ENCODE measurements around the gene B3GNT8.

The B3GNT8 gene

GRCh38 chr19:41416194-41416674, 10.9 kb downstream of the B3GNT8 start:
- ChIA-PET CTCF (no interaction called here), POLR2A (interaction anchor here (0.7 kb wide), 1 partner anchor 530 kb away, joined by 5 read pairs; no protein-coding TSS in a partner anchor)
- no peak for TF ChIP-seq CTCF (IDR thresholded peaks at IDR 0.05; ENCODE audit: control extremely low read depth, extremely low read depth, low read depth, missing control alignments)
- DNase-seq (ENCODE audit: extremely low spot score) = no peak

DNA sequence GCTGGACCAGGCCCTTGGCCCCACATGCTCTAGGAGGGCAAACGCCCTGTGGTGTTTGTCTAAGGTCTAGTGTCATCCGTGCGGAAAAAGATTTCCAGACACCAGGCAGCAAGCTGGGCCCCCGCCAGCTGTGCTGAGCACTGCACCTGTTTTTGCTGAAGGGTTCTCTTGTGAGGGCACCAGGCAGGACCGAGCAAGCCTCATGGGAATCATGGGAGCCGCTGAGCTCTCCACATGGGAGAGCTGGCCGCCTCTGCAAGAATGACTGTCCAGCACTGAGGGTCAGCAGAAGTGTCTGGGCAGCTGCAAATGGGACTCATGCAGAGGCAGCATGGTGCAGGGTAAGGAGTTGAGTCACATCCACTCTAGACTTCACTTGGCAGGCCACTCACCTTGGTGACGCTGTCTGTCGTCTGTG, 12.0 kb downstream of the B3GNT8 start:
- TF ChIP-seq CTCF (IDR thresholded peaks at IDR 0.05; ENCODE audit: control extremely low read depth, extremely low read depth, low read depth, missing control alignments) = no peak
- no peak for DNase-seq (ENCODE audit: extremely low spot score)
- ChIA-PET CTCF (no interaction called here), POLR2A (interaction anchor here (0.5 kb wide), 1 partner anchor 103 kb away, joined by 3 read pairs; no protein-coding TSS in a partner anchor)

DNA sequence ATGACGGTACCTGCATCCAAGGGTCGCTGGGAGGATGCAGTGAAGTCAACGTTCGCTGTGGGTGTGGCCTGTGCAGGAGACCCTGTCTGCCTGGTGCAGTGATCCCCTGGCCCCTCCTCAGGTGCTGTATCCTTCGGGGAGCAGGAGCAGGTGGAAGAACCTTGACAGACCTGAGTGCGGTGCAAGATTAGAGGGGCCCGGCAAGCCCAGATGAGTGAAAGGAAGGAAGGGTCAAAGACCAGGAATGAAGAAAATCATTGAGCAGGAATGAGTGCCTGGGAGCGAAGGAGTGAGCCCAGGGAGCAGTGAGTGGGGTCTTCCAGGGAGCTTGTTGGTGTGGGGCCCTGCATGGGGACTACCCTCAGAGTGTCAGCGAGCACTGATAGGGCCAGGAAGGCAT, 12.7 kb downstream of the B3GNT8 start:
- TF ChIP-seq CTCF (IDR thresholded peaks at IDR 0.05; ENCODE audit: control extremely low read depth, extremely low read depth, low read depth, missing control alignments) = no peak
- ChIA-PET POLR2A (no interaction called here), CTCF (interaction anchor here (1.4 kb wide), 1 partner anchor 30 kb away, joined by 3 read pairs; no protein-coding TSS in a partner anchor)
- no peak for DNase-seq (ENCODE audit: extremely low spot score)

GRCh38 chr19:41413947-41414346, 13.2 kb downstream of the B3GNT8 start:
- POLR2A ChIA-PET = no interaction called here
- TF ChIP-seq CTCF (IDR thresholded peaks at IDR 0.05; ENCODE audit: control extremely low read depth, extremely low read depth, low read depth, missing control alignments) = no peak
- CTCF ChIA-PET = interaction anchor here (1.4 kb wide), 1 partner anchor 29 kb away, joined by 3 read pairs; no protein-coding TSS in a partner anchor
- DNase-seq (ENCODE audit: extremely low spot score) = no peak

DNA sequence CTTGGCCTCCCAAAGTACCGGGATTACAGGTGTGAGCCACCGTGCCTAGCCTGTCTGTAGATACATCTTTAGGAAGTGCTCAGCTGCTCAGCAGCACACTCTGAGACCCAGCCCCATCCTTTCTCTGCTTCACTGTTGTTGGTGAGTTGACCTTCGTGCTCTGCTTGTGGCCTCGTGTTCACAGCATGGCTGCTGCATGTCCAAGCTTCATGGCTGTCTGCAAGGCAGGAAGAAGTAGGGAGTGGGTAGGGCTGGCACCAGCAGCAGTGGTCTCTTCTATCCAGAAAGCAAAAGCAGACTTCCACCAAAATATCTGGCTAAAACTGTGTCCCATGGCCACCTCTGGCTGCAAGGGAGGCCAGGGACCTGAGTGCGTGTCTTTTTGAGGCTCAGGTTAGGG, 14.2 kb downstream of the B3GNT8 start:
- ChIA-PET CTCF (no interaction called here), POLR2A (no interaction called here)
- DNase-seq (ENCODE audit: extremely low spot score) = no peak
- TF ChIP-seq CTCF (IDR thresholded peaks at IDR 0.05; ENCODE audit: control extremely low read depth, extremely low read depth, low read depth, missing control alignments) = no peak

DNA sequence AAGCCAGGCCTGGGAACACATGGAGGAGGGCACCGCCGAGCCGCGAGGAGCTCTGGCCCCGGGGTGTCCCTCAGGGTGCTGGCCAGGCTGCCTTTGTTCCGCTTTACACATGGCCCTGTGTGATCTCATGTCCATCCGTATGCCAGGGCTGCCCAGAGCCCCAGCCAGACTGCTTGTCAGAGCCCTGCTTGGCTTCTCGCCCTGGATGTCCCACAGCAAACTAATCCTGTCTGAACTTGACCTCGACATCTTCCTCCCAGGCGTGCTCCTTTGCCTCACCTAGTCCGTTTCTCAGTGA, 15.3 kb downstream of the B3GNT8 start:
- DNase-seq (ENCODE audit: extremely low spot score) = no peak
- CTCF ChIA-PET = interaction anchor here (1.2 kb wide), 1 partner anchor 20 kb away, joined by 3 read pairs; no protein-coding TSS in a partner anchor
- TF ChIP-seq CTCF (IDR thresholded peaks at IDR 0.05; ENCODE audit: control extremely low read depth, extremely low read depth, low read depth, missing control alignments) = no peak
- POLR2A ChIA-PET = no interaction called here
